Dermis microvascular lymphatic vessel endothelial cell (primary cell): ENCODE measurements around the gene SUN5. TPM values are rescaled to one million over a fixed set of nuclear protein-coding genes. Genes with fewer than 3 reads are reported as not detected.
"Not testable (repeated sequence)": the region's sequence is repeated elsewhere in the genome, so short reads cannot be mapped to it uniquely, and the experiment has no call there.

Experiments
- DNase-seq, 2 donors: peaks; one replicate each; pipeline versions ENCODE4 v3.0.0 to v3.0.0-alpha.2; 2010; ENCODE audit warnings: low read depth in 2 of 2
- total RNA-seq: library from RNA; depleted of rRNA; stranded (reverse); fragments of >200 nt; gene quantifications from 2 replicates; pipeline ENCODE4 v1.2.1, GENCODE V29; 2014

SUN5 gene, protein sequence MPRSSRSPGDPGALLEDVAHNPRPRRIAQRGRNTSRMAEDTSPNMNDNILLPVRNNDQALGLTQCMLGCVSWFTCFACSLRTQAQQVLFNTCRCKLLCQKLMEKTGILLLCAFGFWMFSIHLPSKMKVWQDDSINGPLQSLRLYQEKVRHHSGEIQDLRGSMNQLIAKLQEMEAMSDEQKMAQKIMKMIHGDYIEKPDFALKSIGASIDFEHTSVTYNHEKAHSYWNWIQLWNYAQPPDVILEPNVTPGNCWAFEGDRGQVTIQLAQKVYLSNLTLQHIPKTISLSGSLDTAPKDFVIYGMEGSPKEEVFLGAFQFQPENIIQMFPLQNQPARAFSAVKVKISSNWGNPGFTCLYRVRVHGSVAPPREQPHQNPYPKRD
- total RNA-seq: not detected in 2 replicates

DNA sequence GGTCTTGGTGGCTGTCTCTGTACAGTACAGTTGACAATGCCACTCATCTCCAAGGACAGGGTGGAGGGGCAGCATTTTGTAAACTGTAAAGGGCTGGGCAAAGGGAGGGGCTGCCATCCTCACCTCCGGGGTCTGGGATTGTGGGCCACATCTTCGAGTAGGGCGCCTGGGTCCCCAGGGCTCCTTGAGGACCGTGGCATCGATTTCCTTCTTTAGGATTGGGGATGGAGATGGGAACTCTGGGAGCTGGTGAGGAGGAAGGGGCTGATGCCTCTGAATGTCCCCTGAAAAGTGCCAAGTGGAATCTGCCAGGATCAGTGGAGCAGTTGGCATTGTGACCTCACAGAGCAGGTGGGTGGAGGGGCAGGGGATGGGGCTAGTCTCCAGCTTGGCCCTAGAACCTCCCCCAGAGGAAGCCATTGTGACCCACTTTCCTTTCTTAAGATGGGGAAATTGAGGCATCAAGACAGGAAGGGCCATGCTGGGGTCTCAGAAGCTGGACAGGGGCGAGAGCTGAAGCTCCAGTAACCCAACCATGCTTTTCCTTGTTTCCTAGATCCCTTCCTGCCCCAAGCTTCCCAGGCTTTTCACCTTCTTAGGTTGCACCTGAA is at the start of gene SUN5:
SUN5 (minus strand) TSS at position 293 of the 611 bp plus-strand sequence; CDS start at position 200, 93 bp downstream.
- DNase-seq: no peak

DNA sequence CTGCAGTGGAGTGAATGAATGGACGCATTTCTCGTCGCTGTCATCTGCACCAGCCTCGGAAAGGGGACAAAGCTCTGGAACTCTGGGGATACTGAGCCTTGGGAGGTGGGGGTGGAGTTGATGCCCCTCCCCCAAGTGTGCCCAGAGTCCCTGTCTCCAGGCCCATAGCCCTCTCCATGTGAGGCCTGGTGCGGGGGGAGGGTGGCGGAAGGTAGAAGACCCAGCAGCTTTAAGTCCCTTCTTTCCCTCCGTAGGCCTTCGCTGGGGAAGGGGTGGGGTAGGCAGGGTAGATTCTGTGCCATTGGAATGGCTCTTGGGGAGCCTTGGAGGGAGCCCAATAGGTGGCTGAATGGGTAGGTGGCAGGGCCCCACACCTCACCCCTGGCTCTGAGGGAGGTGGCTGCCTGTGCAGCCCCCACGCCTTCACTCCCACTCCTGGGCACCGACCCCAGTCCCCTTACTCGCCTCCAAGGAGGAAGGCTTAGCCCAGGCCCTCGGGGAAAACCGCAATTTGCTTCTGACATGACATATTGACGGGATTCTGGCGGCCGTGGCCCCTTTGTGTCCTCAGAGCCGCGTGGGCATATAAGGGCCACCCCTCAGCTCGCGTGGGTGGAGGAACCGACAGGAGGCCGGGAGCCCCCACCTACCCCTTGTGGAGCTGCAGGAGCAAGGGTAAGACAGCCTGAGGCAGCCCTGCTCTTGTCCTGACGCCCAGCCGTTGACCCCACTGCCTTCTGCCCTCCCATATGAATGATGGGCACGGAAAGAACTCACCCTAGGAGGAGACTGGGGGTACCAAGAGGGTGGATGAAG is 49.3 kb upstream of the SUN5 start, which contains the start of gene BPIFB3:
BPIFB3 (plus strand) TSS at position 613 of the 816 bp plus-strand sequence. CDS start 1,533 bp downstream, outside the sequence.
- DNase-seq: no peak

DNA sequence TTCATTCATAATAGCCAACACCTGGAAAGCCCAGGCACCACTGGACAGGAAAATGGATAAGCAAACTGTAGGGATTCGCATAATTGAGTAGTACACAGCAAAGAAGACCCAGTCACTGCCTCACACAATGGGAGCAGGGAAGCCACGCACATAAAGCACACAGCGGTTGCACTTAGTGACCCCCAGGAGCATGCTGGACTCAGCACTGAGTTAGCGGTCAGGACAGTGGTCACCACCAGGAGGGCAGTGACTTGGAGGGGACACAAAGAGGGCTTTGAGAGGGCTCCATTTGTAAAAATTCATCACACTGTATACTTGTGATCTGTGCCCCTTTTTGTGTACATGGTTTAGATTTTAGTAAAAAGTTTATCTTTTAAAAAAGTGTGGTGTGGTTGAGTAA is 47.1 kb upstream of the SUN5 start:
- DNase-seq: no peak

DNA sequence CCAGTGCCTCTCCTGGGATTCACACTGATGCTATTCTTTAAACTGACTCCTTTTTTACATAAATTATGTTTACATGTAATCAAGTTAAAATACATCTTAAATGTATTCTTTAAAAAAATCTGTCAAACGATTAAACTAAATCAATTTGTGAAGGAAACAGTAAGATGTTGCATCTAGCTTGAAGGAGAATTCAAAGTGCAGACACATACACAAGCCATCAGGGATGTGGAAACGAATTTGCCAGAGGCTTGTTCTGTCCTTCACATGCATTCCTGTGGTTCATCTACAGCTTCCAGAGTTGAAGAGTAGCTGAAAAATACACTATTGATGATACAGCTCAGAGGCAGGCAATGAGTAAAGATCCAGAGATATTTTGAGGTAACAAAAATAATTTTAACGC is 42.2 kb upstream of the SUN5 start:
- no peak for DNase-seq

DNA sequence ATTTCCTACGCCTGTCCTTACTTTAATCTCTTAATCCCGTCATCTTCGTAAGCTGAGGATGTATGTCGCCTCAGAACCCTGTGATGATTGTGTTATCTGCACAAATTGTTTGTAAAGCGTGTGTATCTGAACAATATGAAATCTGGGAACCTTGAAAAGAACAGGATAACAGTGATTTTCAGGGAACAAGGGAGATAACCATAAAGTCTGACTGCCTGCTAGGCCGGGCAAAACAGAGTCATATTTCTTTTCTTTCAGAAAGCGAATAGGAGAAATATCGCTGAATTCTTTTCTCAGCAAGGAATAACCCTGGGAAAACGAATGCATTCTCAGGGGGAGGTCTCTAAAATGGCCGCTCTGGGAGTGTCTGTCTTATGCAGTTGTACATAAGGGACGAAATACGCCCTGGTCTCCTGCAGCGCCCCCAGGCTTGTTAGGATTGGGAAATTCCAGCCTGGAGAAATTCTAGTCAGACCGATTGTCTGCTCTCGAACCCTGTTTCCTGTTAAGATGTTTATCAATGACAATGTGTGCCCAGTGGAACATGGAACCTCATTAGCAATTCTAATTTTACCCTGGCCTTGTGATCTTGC is 41.0 kb upstream of the SUN5 start:
- not testable (repeated sequence) for DNase-seq

DNA sequence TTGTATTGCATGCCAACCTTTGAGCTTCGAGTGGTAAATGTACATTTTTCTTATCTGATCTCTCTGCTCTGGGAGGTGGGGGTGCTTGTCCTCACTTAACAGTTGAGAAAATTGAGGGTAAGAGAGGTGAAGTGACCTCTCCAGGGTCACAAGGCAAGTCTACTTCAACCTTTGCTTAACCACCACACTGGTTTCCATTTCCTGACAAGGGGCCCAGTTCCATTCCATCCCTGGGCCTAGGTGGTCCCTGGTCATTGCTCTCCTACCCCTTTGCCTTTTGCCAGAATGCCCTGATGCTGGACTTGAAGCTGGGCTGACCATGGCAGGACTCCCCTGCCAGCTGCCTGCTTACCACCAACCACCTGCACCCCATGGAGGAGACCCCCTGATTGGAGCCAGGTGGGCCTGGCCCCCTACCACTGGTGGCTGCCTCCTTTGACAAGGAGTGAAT is 39.5 kb upstream of the SUN5 start:
- no peak for DNase-seq

DNA sequence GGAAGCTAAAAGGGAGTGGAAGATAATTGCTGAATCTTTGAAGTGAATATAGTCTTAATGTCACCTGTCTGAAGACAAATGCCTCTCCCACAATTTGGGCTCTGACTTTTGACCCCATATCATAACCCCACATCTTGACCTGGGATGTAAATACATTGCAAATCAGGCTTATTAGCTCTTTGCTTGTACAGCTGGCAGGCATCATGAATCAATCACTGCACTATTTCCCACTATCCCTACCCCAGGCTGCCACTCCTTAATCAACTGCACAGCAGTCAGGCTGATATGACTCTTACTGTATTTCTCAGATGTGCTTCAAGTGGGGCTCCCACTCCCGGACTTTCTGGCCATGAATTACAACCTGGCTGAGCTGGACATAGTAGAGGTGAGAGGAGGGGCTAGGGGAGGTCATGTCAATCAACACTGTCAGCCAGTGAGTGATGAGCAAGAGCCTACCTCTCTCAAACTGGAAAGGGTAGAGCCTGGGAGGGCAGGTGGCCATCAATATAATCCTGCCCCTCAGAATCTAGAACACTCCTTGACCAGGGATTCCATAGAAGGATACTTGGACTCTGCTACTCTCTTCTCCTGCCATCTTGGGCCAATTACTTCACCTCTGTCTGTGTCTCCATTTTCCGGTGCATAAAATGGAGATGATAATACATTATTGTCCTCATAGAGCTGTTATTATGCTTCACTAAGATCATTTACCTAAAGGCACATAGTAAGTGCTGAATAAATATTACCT is 38.9 kb upstream of the SUN5 start:
- DNase-seq: no peak

DNA sequence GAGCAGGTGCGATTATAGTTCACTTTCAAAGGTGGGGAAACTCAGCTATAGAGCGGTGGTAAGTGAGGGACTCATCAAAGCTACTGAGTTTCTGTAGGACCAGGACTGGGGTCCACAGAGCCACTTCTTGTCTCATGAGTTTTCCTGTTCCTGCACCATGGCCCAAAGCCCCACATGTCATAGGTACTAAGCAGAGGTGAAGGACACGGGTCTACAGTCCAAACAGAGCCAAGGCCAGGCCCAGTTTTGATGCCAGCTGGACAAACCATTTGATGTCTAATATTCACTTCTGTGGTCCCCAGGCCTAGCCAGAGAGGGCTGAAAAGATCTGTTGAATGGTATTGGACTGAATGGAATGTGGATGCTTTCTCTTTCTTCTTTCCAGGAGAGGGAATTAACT is 38.2 kb upstream of the SUN5 start:
- DNase-seq: no peak

DNA sequence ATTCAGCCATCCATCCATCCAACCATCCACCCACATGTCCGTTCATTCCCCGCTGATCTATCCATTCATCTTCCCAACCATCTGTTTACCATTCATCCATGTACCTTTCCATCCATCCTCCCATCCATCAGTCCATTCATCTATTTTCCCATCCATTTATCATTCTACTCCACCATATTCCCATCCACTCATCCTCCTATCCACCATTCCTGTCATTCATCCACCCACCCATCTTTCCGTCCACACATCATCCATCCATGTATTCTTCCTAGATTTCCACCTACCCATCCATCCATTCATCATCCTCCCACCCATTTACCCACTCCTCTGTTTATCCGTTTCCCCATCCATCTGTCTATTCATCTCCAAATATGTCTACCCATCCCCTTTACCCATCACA is 34.0 kb upstream of the SUN5 start:
- DNase-seq: no peak

DNA sequence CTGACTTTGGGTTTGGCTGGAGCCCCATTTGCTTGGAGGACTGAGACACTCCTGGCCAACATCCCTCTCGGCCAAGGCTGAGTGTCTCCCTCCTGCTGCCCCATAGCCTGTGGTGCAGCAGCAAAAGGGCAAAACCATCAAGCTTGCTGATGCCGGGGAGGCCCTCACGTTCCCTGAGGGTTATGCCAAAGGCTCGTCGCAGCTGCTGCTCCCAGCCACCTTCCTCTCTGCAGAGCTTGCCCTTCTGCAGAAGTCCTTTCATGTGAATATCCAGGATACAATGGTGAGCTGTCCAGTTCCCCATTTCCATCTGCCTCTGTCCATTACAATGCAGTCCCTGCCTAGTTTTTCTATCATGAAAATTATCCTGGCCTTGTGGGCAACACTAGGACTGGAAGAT is 33.2 kb upstream of the SUN5 start:
- no peak for DNase-seq

DNA sequence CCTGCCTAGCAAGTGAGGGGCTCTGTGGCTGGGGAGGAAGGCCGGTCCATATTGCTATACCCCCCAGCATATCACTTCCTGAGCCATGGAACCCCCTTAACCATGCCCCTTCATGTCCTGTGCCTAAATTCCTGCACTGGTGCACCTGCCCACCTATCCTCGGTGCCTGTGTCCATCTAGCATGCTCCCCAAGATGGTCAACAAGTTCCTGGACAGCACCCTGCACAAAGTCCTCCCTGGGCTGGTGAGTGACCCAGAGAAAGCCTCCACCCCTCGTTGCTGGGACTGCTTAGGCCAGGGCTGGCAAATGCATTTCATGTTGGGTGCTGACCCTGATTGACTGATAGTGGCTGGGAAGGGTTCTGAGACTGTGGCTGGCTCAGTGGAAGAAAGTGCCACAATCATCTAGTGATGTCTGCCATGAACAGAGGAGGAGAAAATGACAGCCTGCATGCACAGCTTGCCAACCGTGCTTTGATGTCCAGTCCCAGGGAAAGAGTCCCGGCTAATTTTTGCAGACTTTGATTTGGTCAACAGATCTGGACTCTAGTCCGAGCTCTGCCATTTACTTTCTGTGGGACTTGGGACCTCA is 30.8 kb upstream of the SUN5 start:
- DNase-seq: no peak

DNA sequence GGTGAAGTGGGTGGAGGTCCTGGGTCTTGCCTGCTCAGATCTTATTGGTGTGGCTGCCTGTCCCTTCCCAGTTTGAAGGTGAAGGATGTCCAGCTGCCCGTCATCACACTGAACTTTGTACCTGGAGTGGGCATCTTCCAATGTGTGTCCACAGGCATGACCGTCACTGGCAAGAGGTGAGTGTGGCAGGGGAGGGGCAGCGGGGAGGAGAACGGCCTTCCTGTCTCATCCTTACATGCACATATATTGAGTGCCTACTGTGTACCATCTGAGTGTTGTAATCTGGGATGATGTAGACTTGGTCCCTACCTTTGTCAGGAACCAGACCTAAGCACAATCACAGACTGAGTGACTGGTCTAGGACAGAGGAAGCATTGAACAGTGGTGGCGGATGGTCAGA is 29.9 kb upstream of the SUN5 start:
- DNase-seq: no peak

DNA sequence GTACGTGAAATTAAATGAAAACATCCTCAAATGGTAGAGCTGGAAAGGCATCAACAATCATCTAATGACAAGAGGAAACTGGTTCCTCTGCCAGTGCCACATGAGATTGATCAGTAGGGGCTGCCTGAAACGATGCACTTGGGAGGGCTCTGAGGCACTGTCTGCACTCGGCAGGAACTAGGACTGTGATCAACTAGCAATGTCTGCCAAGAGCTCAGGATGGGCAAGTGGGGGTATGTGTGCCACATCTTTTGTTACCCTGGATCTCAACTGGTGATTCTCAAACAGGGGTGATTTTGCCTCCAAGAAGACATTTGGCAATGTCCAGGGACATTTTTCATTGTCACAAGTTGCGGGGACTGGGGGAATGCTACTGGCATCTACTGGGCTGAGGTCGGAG is 29.1 kb upstream of the SUN5 start:
- no peak for DNase-seq

DNA sequence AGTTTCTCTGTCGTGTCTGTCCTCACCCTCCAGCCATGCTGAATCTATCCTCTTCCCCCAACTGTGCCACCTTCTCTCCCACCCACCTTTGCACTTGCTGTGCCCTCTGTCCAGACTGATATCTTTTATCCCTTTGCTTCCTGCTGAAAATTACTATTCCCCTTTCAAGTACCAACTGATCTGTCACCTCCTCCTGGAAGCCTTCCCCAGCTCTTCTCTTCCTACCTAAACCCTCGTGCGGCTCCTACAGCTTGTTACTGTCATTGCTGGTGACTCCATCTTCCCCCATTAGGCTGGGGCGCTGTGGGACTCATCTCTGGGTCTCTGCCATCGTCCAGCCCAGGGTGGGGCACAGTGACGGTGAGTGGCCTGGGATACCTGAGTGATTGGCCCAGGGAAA is 28.3 kb upstream of the SUN5 start:
- no peak for DNase-seq

DNA sequence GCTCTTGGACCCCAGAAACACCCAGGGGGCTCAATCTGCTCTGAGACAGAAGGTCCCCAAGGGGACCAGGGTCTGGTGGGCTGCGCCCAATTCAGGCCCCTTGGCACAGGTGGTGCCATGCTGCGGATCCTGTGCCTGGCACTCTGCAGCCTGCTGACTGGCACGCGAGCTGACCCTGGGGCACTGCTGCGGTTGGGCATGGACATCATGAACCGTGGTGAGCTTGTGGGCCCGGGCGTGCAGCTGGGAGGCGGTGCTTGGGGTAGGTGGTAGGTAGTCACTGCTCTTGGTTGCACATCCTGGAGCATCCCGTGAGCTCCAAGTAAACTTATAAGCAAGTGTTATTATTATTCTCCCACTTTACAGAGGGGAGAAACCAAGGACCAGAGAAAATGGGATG is 27.3 kb upstream of the SUN5 start, which contains the start of gene BPIFB6:
BPIFB6 (plus strand) TSS at position 118 of the 400 bp plus-strand sequence; CDS start at position 118, 0 bp downstream.
- DNase-seq: no peak

DNA sequence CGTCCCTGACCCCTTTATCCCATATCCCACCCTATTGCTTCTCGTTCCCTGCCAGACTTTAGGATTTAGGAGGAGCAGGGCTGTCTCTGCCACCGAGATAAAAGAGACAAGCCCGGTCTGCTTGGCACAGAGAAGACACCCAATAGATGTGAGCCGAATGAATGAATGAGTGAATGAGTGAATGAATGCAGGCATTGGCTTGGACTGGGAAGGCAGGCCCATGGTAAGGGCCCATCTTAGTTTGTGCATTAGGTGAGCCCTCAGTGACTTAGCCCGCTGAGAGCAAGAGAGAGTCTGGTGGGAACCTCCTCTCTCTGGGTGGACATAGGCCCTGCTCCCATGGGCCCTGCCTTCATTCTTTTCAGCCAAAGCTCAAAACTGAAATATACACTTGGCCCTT is 26.3 kb upstream of the SUN5 start:
- DNase-seq: no peak

DNA sequence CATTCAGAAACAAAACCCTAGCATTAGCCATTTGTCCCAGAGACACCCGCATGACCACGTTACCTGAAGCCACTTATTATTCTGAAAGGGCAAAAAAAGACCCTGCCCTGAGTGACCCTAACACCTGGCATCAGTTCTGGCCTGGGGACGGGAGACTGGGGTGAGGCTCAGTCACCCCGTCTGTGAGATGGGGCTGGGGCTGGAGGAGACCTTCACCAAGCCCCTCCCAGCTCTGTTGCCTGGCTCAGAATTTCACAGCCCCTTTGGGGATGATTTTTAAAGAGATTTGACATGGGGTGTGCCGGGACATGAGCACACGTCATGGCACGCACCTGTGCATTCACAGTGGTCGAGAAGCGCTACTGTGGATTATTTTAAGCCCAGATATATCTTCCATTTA is 25.8 kb upstream of the SUN5 start:
- no peak for DNase-seq

DNA sequence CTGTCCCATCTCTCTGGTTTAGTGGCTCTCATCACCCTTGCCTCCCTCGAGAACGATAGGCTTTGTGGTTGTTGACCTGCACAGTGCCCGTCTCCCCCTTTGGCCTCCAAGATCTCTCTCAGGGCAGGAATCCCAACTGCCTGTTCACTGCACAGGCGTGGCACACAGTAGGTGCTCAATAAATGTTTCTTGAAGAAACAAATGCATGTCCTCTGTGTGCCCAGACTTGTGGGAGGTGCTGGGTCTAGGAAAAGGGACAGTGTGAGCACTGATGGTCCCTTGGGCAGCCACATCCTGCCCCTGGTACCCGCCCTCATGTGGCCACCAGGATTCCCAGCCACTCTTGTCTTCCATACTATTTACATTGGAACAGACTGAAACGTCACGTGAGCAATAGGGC is 24.6 kb upstream of the SUN5 start:
- no peak for DNase-seq

DNA sequence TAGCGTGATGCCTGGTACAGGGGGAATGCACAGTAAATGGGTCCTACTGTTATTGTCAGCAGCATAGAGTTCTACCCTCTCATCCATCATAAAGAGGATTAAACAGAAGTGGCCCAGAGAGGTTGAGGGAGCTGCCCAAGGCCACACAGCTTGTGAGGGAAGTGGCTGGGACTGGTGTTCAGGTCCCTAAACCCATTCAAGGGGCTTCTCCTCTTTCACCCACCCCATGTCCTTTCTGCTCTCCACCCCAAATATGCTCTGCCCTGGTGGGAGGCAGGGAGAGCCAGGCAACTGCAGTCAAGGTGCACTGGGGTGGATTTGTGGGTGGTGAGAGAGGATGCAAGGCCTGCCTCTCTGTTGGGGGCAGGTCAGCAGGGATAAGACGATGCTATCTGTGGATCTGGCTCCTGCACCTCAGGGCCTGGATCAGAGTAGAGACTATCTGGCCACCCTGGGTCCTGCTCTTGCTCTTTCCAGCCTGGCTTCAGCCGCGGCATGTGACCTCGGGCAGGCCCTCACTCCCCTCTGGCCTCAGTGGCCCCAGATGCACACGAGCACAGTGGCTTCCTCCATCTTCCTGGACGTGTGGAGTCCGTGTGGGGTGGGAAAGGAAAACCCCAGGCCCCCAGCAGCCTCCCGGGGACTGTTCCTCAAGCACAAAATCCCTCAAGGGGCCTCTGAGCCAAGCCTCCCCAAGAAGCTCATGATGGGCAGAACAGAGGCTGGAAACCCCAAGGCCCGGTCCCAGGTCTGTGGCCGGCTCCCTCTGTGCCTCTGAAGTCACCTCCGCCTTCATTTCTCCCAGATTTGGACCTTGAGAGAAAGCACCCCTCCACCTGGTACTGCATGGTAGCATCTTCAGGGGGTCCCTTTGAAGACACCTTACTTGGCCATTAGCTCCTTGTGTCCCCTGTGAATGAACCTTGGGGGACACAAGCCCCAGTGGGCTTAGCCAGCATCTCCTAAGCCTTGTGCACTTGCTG is 23.8 kb upstream of the SUN5 start:
- DNase-seq: no peak
